ENCODE measurements around the gene EDC3. TPM values are rescaled to one million over a fixed set of nuclear protein-coding genes. Genes with fewer than 3 reads are reported as not detected.

Gene EDC3
- total and polyA plus RNA-seq, 7 donors: 7.8 to 24.1 (median 19.6) TPM

GRCh38 chr15:74584779-74585178 is 111.0 kb downstream of the EDC3 start:
- intact Hi-C loops (cut with DNase I): loop anchor here in 1 of 2 donors (5.0 kb wide), 1 partner anchor 32 kb away; no protein-coding TSS in a partner anchor

GRCh38 chr15:74584204-74584603 is 111.6 kb downstream of the EDC3 start:
- no peaks in the 10 kb centered on the region for H3K9me3 ChIP-seq
- H3K4me1 ChIP-seq: no peaks in the 10 kb centered on the region
- intact Hi-C loops (cut with DNase I): no loop called here
- no peak overlapping the region for H3K4me3 ChIP-seq
- no peaks in the 10 kb centered on the region for H3K27me3 ChIP-seq (ENCODE audit: insufficient read depth in 3 of 3, low read length in 2 of 3)
- DNase-seq (no peak), ATAC-seq (no peak)
- 69 to 79% (median 78%) methylated on average over 2 of the region's 2 CpGs for WGBS, 3 donors
- H3K27ac ChIP-seq: no peak overlapping the region
- no peaks in the 10 kb centered on the region for H3K36me3 ChIP-seq (ENCODE audit: insufficient read depth in 1 of 2, low read depth in 1 of 2)
- no peak for TF ChIP-seq CTCF (IDR thresholded peaks at IDR 0.05)

More at GRCh38 chr15:74584779-74585178, 111.0 kb downstream of the EDC3 start:
- no peak for TF ChIP-seq CTCF (IDR thresholded peaks at IDR 0.05)
- H3K4me3 ChIP-seq: no peak overlapping the region
- no peaks in the 10 kb centered on the region for H3K4me1 ChIP-seq
- no peaks in the 10 kb centered on the region for H3K27me3 ChIP-seq (ENCODE audit: insufficient read depth in 3 of 3, low read length in 2 of 3)
- H3K36me3 ChIP-seq (ENCODE audit: insufficient read depth in 1 of 2, low read depth in 1 of 2): peaks cover 0 to 5% of the 10 kb centered on the region in 2 donors
- WGBS, 3 donors: 67 to 76% (median 71%) methylated on average over 4 of the region's 4 CpGs
- H3K27ac ChIP-seq: no peak overlapping the region
- no peaks in the 10 kb centered on the region for H3K9me3 ChIP-seq
- DNase-seq (no peak), ATAC-seq (no peak)

Other genes with a start within 250 kb of the EDC3 start
- gene UBL7, start 234.9 kb downstream of the EDC3 start, total RNA-seq: 10 to 100 TPM; 52.3 to 72.7 (median 59.7) TPM
- gene UBL7, start 234.9 kb downstream of the EDC3 start, polyA plus RNA-seq: 10 to 100 TPM; 45.5 to 91.7 (median 62.8) TPM
- 1 to 10 TPM; 1.8 to 4.7 (median 2.9) TPM for gene ARID3B, start 154.8 kb downstream of the EDC3 start, total RNA-seq
- gene ARID3B, start 154.8 kb downstream of the EDC3 start, polyA plus RNA-seq: 1 to 10 TPM; 2.5 to 5.5 (median 4.7) TPM
- gene CLK3, start 80.2 kb downstream of the EDC3 start, total RNA-seq: 10 to 100 TPM; 40.9 to 57.5 (median 46.5) TPM
- 10 to 100 TPM; 36.6 to 61.8 (median 51.6) TPM for gene CLK3, start 80.2 kb downstream of the EDC3 start, polyA plus RNA-seq
- gene CYP1A1, start 29.5 kb upstream of the EDC3 start, total RNA-seq: 1 to 10 TPM in 1 of 4 donors, under 1 TPM in 1, not detected in 2; 0.11 to 2.4 TPM
- gene CYP1A1, start 29.5 kb upstream of the EDC3 start, polyA plus RNA-seq: 1 to 10 TPM in 1 of 3 donors, under 1 TPM in 2; 0.14 to 3.0 (median 0.61) TPM
- gene CYP1A2, start 52.8 kb upstream of the EDC3 start, total RNA-seq: not detected
- gene CYP1A2, start 52.8 kb upstream of the EDC3 start, polyA plus RNA-seq: under 1 TPM in 1 of 3 donors, not detected in 2; 0.03 TPM
- 10 to 100 TPM; 15.5 to 23.8 (median 17.9) TPM for gene CSK, start 86.1 kb upstream of the EDC3 start, total RNA-seq
- 10 to 100 TPM; 12.2 to 29.6 (median 15.1) TPM for gene CSK, start 86.1 kb upstream of the EDC3 start, polyA plus RNA-seq
- under 1 TPM in 2 of 4 donors, not detected in 2; 0.36 to 0.66 TPM for gene LMAN1L, start 116.8 kb upstream of the EDC3 start, total RNA-seq
- not detected for gene LMAN1L, start 116.8 kb upstream of the EDC3 start, polyA plus RNA-seq
- under 1 TPM in 1 of 4 donors, not detected in 3; 0.19 TPM for gene CPLX3, start 130.6 kb upstream of the EDC3 start, total RNA-seq
- under 1 TPM in 2 of 3 donors, not detected in 1; 0.03 to 0.04 TPM for gene CPLX3, start 130.6 kb upstream of the EDC3 start, polyA plus RNA-seq
- 10 to 100 TPM; 17.7 to 34.5 (median 27.0) TPM for gene ULK3, start 147.1 kb upstream of the EDC3 start, total RNA-seq
- gene ULK3, start 147.1 kb upstream of the EDC3 start, polyA plus RNA-seq: 10 to 100 TPM; 33.2 to 43.5 (median 42.8) TPM
- gene SCAMP2, start 177.3 kb upstream of the EDC3 start, total RNA-seq: 10 to 100 TPM; 32.1 to 67.3 (median 52.6) TPM
- 10 to 100 TPM; 40.2 to 73.6 (median 48.6) TPM for gene SCAMP2, start 177.3 kb upstream of the EDC3 start, polyA plus RNA-seq
- 10 to 100 TPM; 37.6 to 61.2 (median 43.2) TPM for gene MPI, start 194.0 kb upstream of the EDC3 start, total RNA-seq
- gene MPI, start 194.0 kb upstream of the EDC3 start, polyA plus RNA-seq: 10 to 100 TPM; 26.4 to 50.5 (median 38.9) TPM
- 10 to 100 TPM; 41.0 to 78.0 (median 53.7) TPM for gene FAM219B, start 210.8 kb upstream of the EDC3 start, total RNA-seq
- 10 to 100 TPM; 26.5 to 48.4 (median 27.2) TPM for gene FAM219B, start 210.8 kb upstream of the EDC3 start, polyA plus RNA-seq
- gene COX5A, start 242.0 kb upstream of the EDC3 start, total RNA-seq: 100 to 1,000 TPM; 635 to 910 (median 767) TPM
- gene COX5A, start 242.0 kb upstream of the EDC3 start, polyA plus RNA-seq: 1,000 to 10,000 TPM in 2 of 3 donors, 100 to 1,000 TPM in 1; 974 to 1,651 (median 1,366) TPM

Data from psoas muscle (tissue), 8 donors.